Activated naive CD8-positive, alpha-beta T cell treated with anti-CD3 and anti-CD28 coated beads for 36 hours (primary cell): ENCODE measurements around the gene TNF. TPM values are rescaled to one million over a fixed set of nuclear protein-coding genes. Genes with fewer than 3 reads are reported as not detected.

Experiments
- DNase-seq: peaks from one replicate; pipeline ENCODE4 v3.0.0; 2021
- H3K27ac Mint-ChIP-seq: one replicate; pipeline ENCODE4 v1.8.0; 2022; ENCODE audit warnings: mild to moderate bottlenecking, moderate library complexity, mixed read lengths
- H3K27me3 Mint-ChIP-seq: one replicate; pipeline ENCODE4 v1.8.0; 2022; ENCODE audit warnings: mild to moderate bottlenecking, mixed read lengths
- H3K36me3 Mint-ChIP-seq: one replicate; pipeline ENCODE4 v1.8.0; 2021; ENCODE audit warnings: mild to moderate bottlenecking, mixed read lengths
- H3K4me1 Mint-ChIP-seq: one replicate; pipeline ENCODE4 v1.8.0; 2021; ENCODE audit warnings: mixed read lengths
- H3K4me3 Mint-ChIP-seq: one replicate; pipeline ENCODE4 v1.8.0; 2022; ENCODE audit warnings: mild to moderate bottlenecking, moderate library complexity, mixed read lengths
- H3K9me3 Mint-ChIP-seq: one replicate; pipeline ENCODE4 v1.8.0; 2022; ENCODE audit warnings: mixed read lengths
- total RNA-seq, 2 experiments: library from RNA; stranded (reverse); gene quantifications; one replicate each; pipeline ENCODE4 v1.2.3, GENCODE V29; 2021

Gene TNF
- total RNA-seq, result 100 to 1,000 TPM; 114 to 115 TPM

GRCh38 chr6:31575335-31575901 is at the start of gene TNF:
Gene TNF (plus strand): TSS chr6:31575565. CDS start chr6:31575742, 177 bp downstream.
- Mint-ChIP-seq H3K9me3 (no peaks in the 10 kb centered on the region), H3K4me1 (peaks cover 62% of the 10 kb centered on the region), H3K27ac (peak within 1 kb of the TSS; percentile 99), H3K36me3 (peaks cover 70% of the 10 kb centered on the region), H3K4me3 (peak within 1 kb of the TSS; percentile 93), H3K27me3 (no peaks in the 10 kb centered on the region)
- peak; percentile 83 for DNase-seq

DNA sequence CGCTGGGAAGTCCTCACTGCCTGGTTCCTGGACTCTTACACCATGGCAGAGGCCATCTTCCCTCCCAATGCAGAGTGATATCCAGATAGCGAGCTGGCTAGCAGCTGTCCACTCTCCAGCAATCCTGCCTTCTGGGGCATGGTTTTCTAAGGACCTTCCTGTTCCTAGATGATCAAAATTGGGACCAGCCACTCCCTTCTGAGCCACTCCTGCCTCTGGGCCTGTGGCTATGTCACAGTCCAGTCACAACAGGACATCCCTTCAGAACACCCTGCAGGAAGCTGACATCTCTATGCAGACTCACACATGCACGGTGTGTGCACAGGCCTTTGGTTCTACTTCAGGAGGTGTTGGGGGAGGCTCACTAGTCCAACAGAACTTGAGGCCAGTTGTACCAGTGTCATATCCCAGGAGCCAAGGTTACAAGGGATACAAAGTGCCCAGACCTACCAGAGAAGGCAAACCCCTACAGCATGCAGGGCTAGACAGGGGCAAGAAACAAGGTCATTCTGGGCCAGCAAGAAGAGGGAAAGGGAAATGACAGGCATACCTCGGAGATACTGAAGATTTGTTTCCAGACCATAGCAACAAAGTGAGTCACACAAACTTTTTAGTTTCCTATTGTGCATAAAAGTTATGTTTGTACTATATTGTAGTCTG is 49.3 kb upstream of the TNF start:
- Mint-ChIP-seq H3K27me3 (no peaks in the 10 kb centered on the region), H3K4me3 (no peak overlapping the region), H3K27ac (no peak overlapping the region), H3K9me3 (no peaks in the 10 kb centered on the region), H3K36me3 (peaks cover 13% of the 10 kb centered on the region), H3K4me1 (peaks cover 3% of the 10 kb centered on the region)
- no peak for DNase-seq

- DNase-seq, result no peak
- no peaks in the 10 kb centered on the region for H3K9me3 Mint-ChIP-seq
- no peaks in the 10 kb centered on the region for H3K27me3 Mint-ChIP-seq
- peak overlapping the region; percentile 42 for H3K27ac Mint-ChIP-seq
- peaks cover 14% of the 10 kb centered on the region for H3K4me1 Mint-ChIP-seq
- H3K4me3 Mint-ChIP-seq, result no peak overlapping the region
- peaks cover 26% of the 10 kb centered on the region for H3K36me3 Mint-ChIP-seq
Observed at GRCh38 chr6:31528307-31528777, 47.0 kb upstream of the TNF start.

- Mint-ChIP-seq H3K27me3 (no peaks in the 10 kb centered on the region), H3K27ac (peak within 1 kb of the TSS; percentile 42)
Observed at GRCh38 chr6:31528821-31529328, 46.5 kb upstream of the TNF start, which contains the start of gene MCCD1. Gene MCCD1 (plus strand): TSS chr6:31528962. CDS start chr6:31529015, 53 bp downstream.

DNA sequence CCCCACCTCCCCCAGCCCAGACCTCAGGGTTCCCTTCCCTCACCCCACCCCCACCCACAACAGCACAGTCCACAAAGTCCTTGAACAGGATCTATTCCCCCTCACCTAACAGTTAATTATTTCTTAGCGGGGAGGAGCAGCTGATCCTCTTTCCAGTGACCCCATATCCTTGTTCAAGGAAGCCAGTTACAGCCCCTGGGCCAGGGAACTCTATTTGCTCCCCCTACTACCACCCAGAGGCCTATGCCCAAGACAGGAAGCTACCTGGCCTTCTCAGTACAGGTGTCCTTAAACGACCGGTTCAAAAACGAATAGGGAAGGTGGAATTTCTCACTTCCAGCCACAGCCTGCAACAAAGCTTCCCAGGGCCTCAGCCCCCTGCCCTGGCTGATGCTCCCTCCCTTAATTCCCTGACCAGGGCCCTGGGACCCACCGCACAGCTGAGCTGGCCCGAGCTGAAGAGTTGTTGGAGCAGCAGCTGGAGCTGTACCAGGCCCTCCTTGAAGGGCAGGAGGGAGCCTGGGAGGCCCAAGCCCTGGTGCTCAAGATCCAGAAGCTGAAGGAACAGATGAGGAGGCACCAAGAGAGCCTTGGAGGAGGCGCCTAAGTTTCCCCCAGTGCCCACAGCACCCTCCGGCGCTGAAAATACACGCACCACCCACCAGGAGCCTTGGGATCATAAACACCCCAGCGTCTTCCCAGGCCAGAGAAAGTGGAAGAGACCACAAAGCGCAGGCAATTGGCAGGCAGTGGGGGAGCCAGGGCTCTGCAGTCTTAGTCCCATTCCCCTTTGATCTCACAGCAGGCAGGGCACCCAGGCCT is 45.8 kb upstream of the TNF start:
- Mint-ChIP-seq H3K36me3 (peaks cover 33% of the 10 kb centered on the region), H3K9me3 (no peaks in the 10 kb centered on the region), H3K4me3 (no peak overlapping the region), H3K27ac (peak overlapping the region; percentile 34), H3K27me3 (no peaks in the 10 kb centered on the region), H3K4me1 (peaks cover 20% of the 10 kb centered on the region)
- DNase-seq, result no peak

More at GRCh38 chr6:31528821-31529328, 46.5 kb upstream of the TNF start, which contains the start of gene MCCD1:
- H3K36me3 Mint-ChIP-seq, result peaks cover 29% of the 10 kb centered on the region
- H3K9me3 Mint-ChIP-seq, result no peaks in the 10 kb centered on the region
- no peak for DNase-seq
- no peak within 1 kb of the TSS for H3K4me3 Mint-ChIP-seq
- H3K4me1 Mint-ChIP-seq, result peaks cover 17% of the 10 kb centered on the region

- H3K4me3 Mint-ChIP-seq, result no peak overlapping the region
- no peaks in the 10 kb centered on the region for H3K27me3 Mint-ChIP-seq
- no peak overlapping the region for H3K27ac Mint-ChIP-seq
- H3K4me1 Mint-ChIP-seq, result peaks cover 28% of the 10 kb centered on the region
- DNase-seq, result no peak
- no peaks in the 10 kb centered on the region for H3K9me3 Mint-ChIP-seq
- H3K36me3 Mint-ChIP-seq, result peaks cover 42% of the 10 kb centered on the region
Observed at GRCh38 chr6:31530659-31531058, 44.7 kb upstream of the TNF start.

- Mint-ChIP-seq H3K4me1 (peaks cover 33% of the 10 kb centered on the region), H3K4me3 (no peak overlapping the region), H3K9me3 (no peaks in the 10 kb centered on the region), H3K27ac (no peak overlapping the region), H3K27me3 (no peaks in the 10 kb centered on the region), H3K36me3 (peaks cover 47% of the 10 kb centered on the region)
- no peak for DNase-seq
Observed at GRCh38 chr6:31531162-31531561, 44.2 kb upstream of the TNF start.

DNA sequence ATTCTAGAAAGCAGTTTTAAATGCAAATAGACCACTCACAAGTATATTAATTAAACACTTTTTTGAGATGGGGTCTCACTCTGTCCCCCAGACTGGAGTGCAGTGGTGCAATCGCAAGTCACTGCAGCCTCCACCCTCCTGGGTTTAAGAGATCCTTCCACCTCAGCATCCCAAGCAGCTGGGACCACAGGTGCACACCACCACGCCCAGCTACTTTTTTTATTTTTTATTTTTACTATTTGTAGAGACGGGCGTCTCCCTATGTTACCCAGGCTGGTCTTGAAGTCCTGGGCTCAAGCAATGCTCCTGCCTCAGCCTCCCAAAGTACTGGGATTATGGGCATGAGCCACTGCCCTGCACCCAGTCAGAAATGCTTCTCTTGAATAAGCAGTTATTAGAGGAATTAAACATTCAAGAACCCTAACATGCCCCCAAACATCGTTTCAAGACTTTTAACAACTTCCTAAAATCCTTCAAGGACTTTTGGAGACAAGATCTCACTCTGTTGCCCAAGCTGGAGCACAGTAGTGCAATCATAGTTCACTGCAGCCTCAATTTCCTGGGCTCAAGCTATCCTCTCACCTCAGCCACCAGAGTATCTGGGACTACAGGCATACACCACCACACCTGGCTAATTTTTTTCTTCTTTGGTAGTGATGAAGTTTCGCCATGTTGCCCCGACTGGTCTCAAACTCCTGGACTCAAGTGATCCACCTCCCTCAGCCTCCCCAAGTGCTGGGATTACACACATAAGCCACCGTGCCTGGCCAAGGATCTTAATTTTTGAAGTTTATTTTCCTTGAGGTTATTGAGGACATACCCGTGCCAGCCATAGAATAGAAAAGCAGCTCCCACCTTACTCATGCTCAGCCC is 43.4 kb upstream of the TNF start:
- peak overlapping the region; percentile 5 for H3K4me3 Mint-ChIP-seq
- DNase-seq, result no peak
- H3K9me3 Mint-ChIP-seq, result no peaks in the 10 kb centered on the region
- H3K27ac Mint-ChIP-seq, result peak overlapping the region; percentile 39
- peaks cover 40% of the 10 kb centered on the region for H3K4me1 Mint-ChIP-seq
- H3K36me3 Mint-ChIP-seq, result peaks cover 54% of the 10 kb centered on the region
- no peaks in the 10 kb centered on the region for H3K27me3 Mint-ChIP-seq

DNA sequence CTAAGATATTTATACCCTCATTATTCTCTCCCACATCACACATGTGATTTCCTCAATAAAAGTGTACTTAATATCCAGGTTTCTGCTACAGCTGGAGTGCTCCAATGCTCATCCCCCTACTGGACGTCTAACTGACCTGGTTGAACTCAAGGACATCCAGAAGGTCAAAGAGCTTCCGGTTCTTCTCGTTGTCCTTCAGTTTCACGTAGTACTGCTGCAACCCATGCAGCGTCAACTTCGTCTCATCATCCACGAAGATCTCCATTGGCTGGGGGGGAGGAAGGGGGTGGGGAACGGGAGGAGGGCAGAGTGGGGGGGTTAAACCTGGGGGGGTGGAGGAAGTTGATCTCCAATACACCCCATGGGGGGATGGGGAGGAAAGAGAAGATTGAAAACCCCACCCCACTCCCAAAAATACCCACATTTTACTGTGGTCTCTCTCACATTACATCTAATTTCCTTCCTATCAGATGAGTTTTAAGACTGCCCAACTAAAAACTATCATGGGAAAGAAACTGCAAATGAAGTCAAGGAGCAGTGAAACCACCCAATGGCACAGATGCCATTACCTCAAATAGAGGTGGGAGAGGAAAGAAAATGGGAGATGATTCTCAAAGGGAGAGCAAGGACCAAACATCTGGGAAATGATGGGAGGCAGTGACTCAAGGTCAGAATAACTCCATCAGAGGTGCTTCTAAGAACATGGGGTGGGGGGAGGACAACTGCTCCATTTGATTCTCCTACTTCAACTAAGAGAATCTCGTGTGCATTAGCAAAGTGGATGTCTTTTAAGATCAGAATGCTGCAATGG is 42.5 kb upstream of the TNF start:
- H3K4me1 Mint-ChIP-seq, result peaks cover 44% of the 10 kb centered on the region
- peaks cover 58% of the 10 kb centered on the region for H3K36me3 Mint-ChIP-seq
- DNase-seq, result no peak
- H3K9me3 Mint-ChIP-seq, result no peaks in the 10 kb centered on the region
- H3K4me3 Mint-ChIP-seq, result no peak overlapping the region
- peak overlapping the region; percentile 39 for H3K27ac Mint-ChIP-seq
- no peaks in the 10 kb centered on the region for H3K27me3 Mint-ChIP-seq

DNA sequence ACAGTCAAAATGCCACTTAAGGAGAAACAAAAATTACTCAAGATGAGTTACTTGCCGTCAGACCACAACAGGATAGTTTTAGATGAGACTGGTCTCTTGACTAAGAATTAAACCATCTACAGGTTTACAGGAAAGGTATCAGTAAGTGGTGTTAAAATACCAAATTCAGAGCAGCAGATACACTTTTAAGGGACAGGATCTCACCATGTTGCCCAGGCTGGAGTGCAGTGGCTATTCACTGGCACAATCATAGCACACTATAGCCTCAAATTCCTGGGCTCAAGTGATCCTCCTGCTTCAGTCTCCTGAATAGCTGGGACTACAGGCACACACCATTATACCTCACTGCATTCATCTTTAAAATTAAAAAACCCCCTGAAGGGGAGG is 41.9 kb upstream of the TNF start:
- Mint-ChIP-seq H3K27ac (peak overlapping the region; percentile 17), H3K4me1 (peaks cover 48% of the 10 kb centered on the region), H3K27me3 (no peaks in the 10 kb centered on the region), H3K4me3 (no peak overlapping the region), H3K36me3 (peaks cover 62% of the 10 kb centered on the region), H3K9me3 (no peaks in the 10 kb centered on the region)
- DNase-seq, result no peak

GRCh38 chr6:31534011-31534410 is 41.4 kb upstream of the TNF start:
- no peak overlapping the region for H3K4me3 Mint-ChIP-seq
- peaks cover 54% of the 10 kb centered on the region for H3K4me1 Mint-ChIP-seq
- no peaks in the 10 kb centered on the region for H3K9me3 Mint-ChIP-seq
- no peaks in the 10 kb centered on the region for H3K27me3 Mint-ChIP-seq
- H3K36me3 Mint-ChIP-seq, result peaks cover 67% of the 10 kb centered on the region
- DNase-seq, result no peak
- H3K27ac Mint-ChIP-seq, result no peak overlapping the region

DNA sequence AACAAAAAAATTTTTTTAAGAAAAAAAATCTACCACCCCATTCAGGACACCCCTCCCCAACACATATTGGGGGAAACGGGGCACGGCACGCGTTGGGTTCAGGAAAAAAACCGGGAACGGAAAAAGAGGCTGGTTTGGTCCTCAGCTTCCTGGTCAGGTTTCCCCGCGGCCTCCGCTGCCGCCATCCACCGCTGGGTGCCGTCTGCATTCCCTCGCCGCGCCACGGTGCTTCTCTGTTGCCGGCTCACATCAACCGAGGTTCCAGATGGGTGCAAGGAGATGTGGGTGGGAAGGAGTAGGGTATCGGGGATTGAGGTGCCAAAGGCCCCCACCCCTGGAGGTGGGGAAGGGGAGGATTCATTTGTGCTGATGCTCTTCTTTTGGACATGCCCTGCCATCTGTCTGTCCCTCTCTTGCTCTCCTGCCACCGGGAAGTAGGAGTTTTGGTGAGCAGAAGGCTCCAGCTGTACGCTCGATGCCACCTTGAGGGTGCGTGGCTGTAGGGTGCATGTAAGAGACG is 40.8 kb upstream of the TNF start:
- Mint-ChIP-seq H3K4me3 (no peak overlapping the region), H3K36me3 (peaks cover 73% of the 10 kb centered on the region), H3K9me3 (no peaks in the 10 kb centered on the region), H3K27ac (no peak overlapping the region), H3K4me1 (peaks cover 60% of the 10 kb centered on the region), H3K27me3 (no peaks in the 10 kb centered on the region)
- DNase-seq, result no peak

DNA sequence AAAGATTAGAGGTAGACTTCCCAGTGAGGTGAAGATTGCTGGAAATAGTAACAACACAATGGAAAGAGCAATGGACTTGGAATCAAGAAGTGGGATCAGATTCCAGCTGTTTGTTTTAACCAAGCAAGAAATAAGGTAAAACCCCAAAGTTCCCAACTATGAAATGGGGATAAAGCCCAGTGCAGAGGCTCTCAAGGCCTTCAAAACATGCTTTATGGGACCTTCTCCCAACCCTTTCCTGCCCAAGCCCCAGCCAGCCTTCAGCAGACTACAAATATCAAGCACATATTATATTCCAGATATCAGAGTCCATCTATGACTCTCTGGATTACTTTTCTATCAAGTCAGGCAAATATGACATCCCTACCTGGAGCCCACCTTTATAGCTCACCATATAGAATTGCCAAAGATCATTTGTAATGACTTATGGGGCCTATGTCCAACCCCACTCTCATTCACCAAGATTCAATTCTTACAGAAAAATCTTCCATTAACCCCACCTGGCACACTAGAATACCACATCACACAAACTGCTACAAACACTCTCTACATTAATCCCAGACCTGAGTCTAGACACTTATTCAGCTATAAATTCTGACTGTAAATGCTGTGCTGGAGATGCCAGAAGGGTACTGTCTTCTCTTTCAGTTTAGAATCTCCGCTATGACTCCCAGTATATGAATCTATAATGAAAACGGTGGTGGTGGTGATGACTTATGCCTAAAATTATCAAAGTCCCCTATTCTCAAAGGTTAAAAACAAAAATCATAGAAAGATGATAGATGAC is 39.6 kb upstream of the TNF start:
- Mint-ChIP-seq H3K4me3 (no peak overlapping the region), H3K4me1 (peaks cover 64% of the 10 kb centered on the region), H3K9me3 (no peaks in the 10 kb centered on the region)

More for the DNA sequence above, 39.6 kb upstream of the TNF start:
- DNase-seq, result no peak
- Mint-ChIP-seq H3K27me3 (no peaks in the 10 kb centered on the region), H3K27ac (peak overlapping the region; percentile 72), H3K36me3 (peaks cover 74% of the 10 kb centered on the region)
